ENCODE data around the gene STK11.

Gene STK11

GRCh38 chr19:1226522-1227303 is 21.1 kb downstream of the STK11 start:
- no peak for DNase-seq

- no peak for DNase-seq
Observed at GRCh38 chr19:1227304-1228054, 21.9 kb downstream of the STK11 start.

GRCh38 chr19:1228161-1228957 is 22.8 kb downstream of the STK11 start:
- DNase-seq: no peak

GRCh38 chr19:1229056-1229923 is 23.7 kb downstream of the STK11 start:
- no peak for DNase-seq

- no peak for DNase-seq
Observed at GRCh38 chr19:1229924-1230782, 24.6 kb downstream of the STK11 start.

GRCh38 chr19:1230783-1231489 is 25.4 kb downstream of the STK11 start:
- no peak for DNase-seq

- DNase-seq: no peak
Observed at GRCh38 chr19:1231729-1232637, 26.4 kb downstream of the STK11 start.

- no peak for DNase-seq
Observed at GRCh38 chr19:1232652-1233072, 27.1 kb downstream of the STK11 start.

GRCh38 chr19:1233115-1233667 is 27.6 kb downstream of the STK11 start:
- no peak for DNase-seq

GRCh38 chr19:1234051-1234954 is 28.7 kb downstream of the STK11 start:
- DNase-seq: no peak

- DNase-seq: no peak
Observed at GRCh38 chr19:1234955-1235380, 29.4 kb downstream of the STK11 start.

GRCh38 chr19:1235625-1236538 is 30.3 kb downstream of the STK11 start:
- no peak for DNase-seq

GRCh38 chr19:1236576-1236975 is 31.0 kb downstream of the STK11 start:
- no peak for DNase-seq

GRCh38 chr19:1237027-1237659 is 31.6 kb downstream of the STK11 start:
- DNase-seq: no peak

GRCh38 chr19:1237754-1238368 is 32.3 kb downstream of the STK11 start, which contains the start of gene CBARP:
Gene CBARP, minus strand, starts transcription at chr19:1238005. Its CDS starts 1,905 bp downstream, at chr19:1236100.
- DNase-seq: no peak

Data from NCI-H748 treated with DMSO at 0.1 percent for 48 hours (cell line).